ENCODE data around the gene MALRD1. TPM values are rescaled to one million over a fixed set of nuclear protein-coding genes. Genes with fewer than 3 reads are reported as not detected.
"Not testable (repeated sequence)": the region's sequence is repeated elsewhere in the genome, so short reads cannot be mapped to it uniquely, and the experiment has no call there.

The MALRD1 gene
- total RNA-seq, 2 experiments from 2014 or later, result not detected

GRCh38 chr10:19710600-19710999 lies 662.0 kb downstream of the MALRD1 start:
- Mint-ChIP-seq H3K36me3 (ENCODE audit: low read depth) (no peaks in the 10 kb centered on the region), H3K4me3 (no peak overlapping the region), H3K9me3 (ENCODE audit: low read depth) (peaks cover 23% of the 10 kb centered on the region), H3K27ac (no peak overlapping the region), H3K27me3 (no peaks in the 10 kb centered on the region), H3K4me1 (no peaks in the 10 kb centered on the region)
- CTCF ChIA-PET, result no interaction called here
- DNase-seq (no peak), ATAC-seq (no peak)
- intact Hi-C loops (cut with DNase I, micrococcal nuclease), result no loop called here
- POLR2A ChIA-PET, result no interaction called here

GRCh38 chr10:19713159-19713558 lies 664.6 kb downstream of the MALRD1 start:
- intact Hi-C loops (cut with DNase I, micrococcal nuclease), result no loop called here
- CTCF ChIA-PET, result no interaction called here
- ATAC-seq, result no peak
- Mint-ChIP-seq H3K27me3 (no peaks in the 10 kb centered on the region), H3K9me3 (ENCODE audit: low read depth) (peaks cover 21% of the 10 kb centered on the region), H3K36me3 (ENCODE audit: low read depth) (no peaks in the 10 kb centered on the region), H3K27ac (no peak overlapping the region), H3K4me1 (no peaks in the 10 kb centered on the region), H3K4me3 (no peak overlapping the region)
- DNase-seq, result no peak
- POLR2A ChIA-PET, result no interaction called here

GRCh38 chr10:19713800-19714525 lies 665.4 kb downstream of the MALRD1 start:
- POLR2A ChIA-PET, result no interaction called here
- H3K9me3 Mint-ChIP-seq (ENCODE audit: low read depth), result peaks cover 21% of the 10 kb centered on the region

GRCh38 chr10:19719284-19719683 lies 670.7 kb downstream of the MALRD1 start:
- Mint-ChIP-seq H3K27me3 (no peaks in the 10 kb centered on the region), H3K4me1 (no peaks in the 10 kb centered on the region), H3K27ac (no peak overlapping the region), H3K9me3 (ENCODE audit: low read depth) (peaks cover 7% of the 10 kb centered on the region), H3K36me3 (ENCODE audit: low read depth) (no peaks in the 10 kb centered on the region), H3K4me3 (no peak overlapping the region)
- CTCF ChIA-PET, result interaction anchor here (1.2 kb wide), 1 partner anchor 10 kb away, joined by 3 read pairs; no protein-coding TSS in a partner anchor
- POLR2A ChIA-PET, result no interaction called here
- DNase-seq, result no peak
- intact Hi-C loops (cut with DNase I, micrococcal nuclease), result no loop called here
- ATAC-seq, result no peak

More at GRCh38 chr10:19713800-19714525, 665.4 kb downstream of the MALRD1 start:
- Mint-ChIP-seq H3K27me3 (no peaks in the 10 kb centered on the region), H3K4me1 (no peaks in the 10 kb centered on the region), H3K4me3 (no peak overlapping the region), H3K27ac (no peak overlapping the region), H3K36me3 (ENCODE audit: low read depth) (no peaks in the 10 kb centered on the region)
- intact Hi-C loops (cut with DNase I, micrococcal nuclease), result no loop called here
- no peak for ATAC-seq
- CTCF ChIA-PET, result no interaction called here
- no peak for DNase-seq

GRCh38 chr10:19724287-19724686 lies 675.7 kb downstream of the MALRD1 start:
- ATAC-seq (no peak), DNase-seq (no peak)
- POLR2A ChIA-PET, result no interaction called here
- H3K4me1 Mint-ChIP-seq, result no peaks in the 10 kb centered on the region
- no peak overlapping the region for H3K4me3 Mint-ChIP-seq
- H3K27ac Mint-ChIP-seq, result no peak overlapping the region
- intact Hi-C loops (cut with DNase I, micrococcal nuclease), result no loop called here
- no peaks in the 10 kb centered on the region for H3K36me3 Mint-ChIP-seq (ENCODE audit: low read depth)
- H3K27me3 Mint-ChIP-seq, result no peaks in the 10 kb centered on the region
- H3K9me3 Mint-ChIP-seq (ENCODE audit: low read depth), result peaks cover 8% of the 10 kb centered on the region
- CTCF ChIA-PET, result no interaction called here

- Mint-ChIP-seq H3K27me3 (no peaks in the 10 kb centered on the region), H3K9me3 (ENCODE audit: low read depth) (peaks cover 5% of the 10 kb centered on the region), H3K4me1 (no peaks in the 10 kb centered on the region), H3K4me3 (no peak overlapping the region), H3K27ac (no peak overlapping the region), H3K36me3 (ENCODE audit: low read depth) (no peaks in the 10 kb centered on the region)
- DNase-seq (no peak), ATAC-seq (no peak)
- ChIA-PET POLR2A (no interaction called here), CTCF (no interaction called here)
- intact Hi-C loops (cut with DNase I, micrococcal nuclease), result no loop called here
Observed at GRCh38 chr10:19728376-19728775, 679.8 kb downstream of the MALRD1 start.

- H3K36me3 Mint-ChIP-seq (ENCODE audit: low read depth), result no peaks in the 10 kb centered on the region
- H3K27me3 Mint-ChIP-seq, result no peaks in the 10 kb centered on the region
- ATAC-seq (no peak), DNase-seq (no peak)
- POLR2A ChIA-PET, result no interaction called here
- no peak overlapping the region for H3K4me3 Mint-ChIP-seq
- CTCF ChIA-PET, result interaction anchor here (0.9 kb wide), 1 partner anchor 10 kb away, joined by 3 read pairs; no protein-coding TSS in a partner anchor
- intact Hi-C loops (cut with DNase I, micrococcal nuclease), result no loop called here
- H3K4me1 Mint-ChIP-seq, result no peaks in the 10 kb centered on the region
- no peak overlapping the region for H3K27ac Mint-ChIP-seq
- peaks cover 5% of the 10 kb centered on the region for H3K9me3 Mint-ChIP-seq (ENCODE audit: low read depth)
Observed at GRCh38 chr10:19728964-19729363, 680.4 kb downstream of the MALRD1 start.

- peaks cover 1% of the 10 kb centered on the region for H3K9me3 Mint-ChIP-seq (ENCODE audit: low read depth)
- intact Hi-C loops (cut with DNase I, micrococcal nuclease), result no loop called here
- H3K36me3 Mint-ChIP-seq (ENCODE audit: low read depth), result no peaks in the 10 kb centered on the region
- H3K4me3 Mint-ChIP-seq, result no peak overlapping the region
- ChIA-PET CTCF (no interaction called here), POLR2A (no interaction called here)
- no peak for DNase-seq
- no peak for ATAC-seq
- H3K27ac Mint-ChIP-seq, result no peak overlapping the region
- H3K4me1 Mint-ChIP-seq, result no peaks in the 10 kb centered on the region
- H3K27me3 Mint-ChIP-seq, result no peaks in the 10 kb centered on the region
Observed at GRCh38 chr10:19730167-19730906, 681.7 kb downstream of the MALRD1 start.

GRCh38 chr10:19730907-19731217 lies 682.3 kb downstream of the MALRD1 start:
- intact Hi-C loops (cut with DNase I, micrococcal nuclease), result no loop called here
- ChIA-PET CTCF (no interaction called here), POLR2A (no interaction called here)
- DNase-seq (no peak), ATAC-seq (no peak)
- H3K36me3 Mint-ChIP-seq (ENCODE audit: low read depth), result no peaks in the 10 kb centered on the region
- H3K27ac Mint-ChIP-seq, result no peak overlapping the region
- H3K27me3 Mint-ChIP-seq, result no peaks in the 10 kb centered on the region
- peaks cover 1% of the 10 kb centered on the region for H3K9me3 Mint-ChIP-seq (ENCODE audit: low read depth)
- H3K4me1 Mint-ChIP-seq, result no peaks in the 10 kb centered on the region
- H3K4me3 Mint-ChIP-seq, result no peak overlapping the region

GRCh38 chr10:19731560-19731959 lies 683.0 kb downstream of the MALRD1 start:
- no peak overlapping the region for H3K4me3 Mint-ChIP-seq
- intact Hi-C loops (cut with DNase I, micrococcal nuclease), result no loop called here
- no peaks in the 10 kb centered on the region for H3K36me3 Mint-ChIP-seq (ENCODE audit: low read depth)
- H3K27me3 Mint-ChIP-seq, result no peaks in the 10 kb centered on the region
- CTCF ChIA-PET, result no interaction called here
- no peak overlapping the region for H3K27ac Mint-ChIP-seq
- ATAC-seq, result no peak
- H3K4me1 Mint-ChIP-seq, result no peaks in the 10 kb centered on the region
- peaks cover 1% of the 10 kb centered on the region for H3K9me3 Mint-ChIP-seq (ENCODE audit: low read depth)
- no peak for DNase-seq
- POLR2A ChIA-PET, result no interaction called here

GRCh38 chr10:19738440-19738839 lies 689.8 kb downstream of the MALRD1 start:
- ATAC-seq (no peak), DNase-seq (no peak)
- Mint-ChIP-seq H3K4me1 (no peaks in the 10 kb centered on the region), H3K9me3 (ENCODE audit: low read depth) (no peaks in the 10 kb centered on the region), H3K36me3 (ENCODE audit: low read depth) (no peaks in the 10 kb centered on the region), H3K4me3 (no peak overlapping the region), H3K27ac (no peak overlapping the region), H3K27me3 (no peaks in the 10 kb centered on the region)
- ChIA-PET POLR2A (no interaction called here), CTCF (no interaction called here)
- intact Hi-C loops (cut with DNase I, micrococcal nuclease), result no loop called here

- CTCF ChIA-PET; POLR2A ChIA-PET; H3K4me1 Mint-ChIP-seq; DNase-seq; intact Hi-C loops (cut with DNase I, micrococcal nuclease); H3K36me3 Mint-ChIP-seq (ENCODE audit: low read depth); H3K4me3 Mint-ChIP-seq; H3K27ac Mint-ChIP-seq; H3K9me3 Mint-ChIP-seq (ENCODE audit: low read depth); ATAC-seq; H3K27me3 Mint-ChIP-seq: not testable (repeated sequence)
Observed at GRCh38 chr10:19739232-19739631, 690.6 kb downstream of the MALRD1 start.

Data from activated CD4-positive, alpha-beta T cell treated with anti-CD3 and anti-CD28 coated beads for 36 hours (primary cell).